Activated CD8-positive, alpha-beta memory T cell treated with anti-CD3 and anti-CD28 coated beads, Interleukin-2, amount 50 U/mL, for 4 hours (primary cell): Measurements from ENCODE around the gene DCBLD2.

Source experiments
- DNase-seq: peaks from one replicate; pipeline ENCODE4 v3.0.0-alpha.2; 2020

DCBLD2 gene

DNA sequence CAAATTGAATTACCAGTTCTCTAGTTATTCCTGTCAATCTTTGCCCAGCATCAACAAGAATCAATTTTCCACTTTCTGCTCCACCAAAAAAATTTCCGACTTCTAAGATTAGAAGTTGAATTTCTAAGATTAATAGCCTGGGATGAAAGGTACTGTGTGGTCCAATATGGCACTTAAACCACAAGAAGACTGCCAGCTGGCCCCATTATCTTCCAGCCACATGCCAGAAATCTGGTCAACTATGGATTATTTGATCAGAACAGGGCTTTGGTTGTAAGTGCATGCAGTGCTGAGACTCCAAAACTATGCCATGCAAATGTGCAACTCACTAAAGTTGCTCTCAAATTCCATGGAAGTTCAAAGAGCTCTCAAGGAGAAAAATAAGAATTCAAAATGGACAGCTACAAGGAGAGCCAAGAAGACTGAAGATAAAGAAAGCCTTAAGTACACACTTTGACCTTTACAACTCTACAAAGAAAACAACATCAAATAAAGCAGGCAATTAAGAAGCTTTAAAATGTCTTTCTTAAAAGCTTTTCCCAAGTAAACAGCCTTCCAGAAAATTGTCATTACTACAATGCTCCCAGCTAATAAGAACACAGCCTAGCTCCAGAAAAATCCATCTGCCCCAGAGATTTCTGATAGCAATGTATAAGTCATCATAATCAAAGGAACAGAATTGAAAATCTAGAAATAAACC lies 74.1 kb downstream of the DCBLD2 start:
- no peak for DNase-seq

GRCh38 chr3:98826126-98826525 lies 75.4 kb downstream of the DCBLD2 start:
- DNase-seq: no peak

GRCh38 chr3:98824256-98824655 lies 77.2 kb downstream of the DCBLD2 start:
- DNase-seq: no peak

DNA sequence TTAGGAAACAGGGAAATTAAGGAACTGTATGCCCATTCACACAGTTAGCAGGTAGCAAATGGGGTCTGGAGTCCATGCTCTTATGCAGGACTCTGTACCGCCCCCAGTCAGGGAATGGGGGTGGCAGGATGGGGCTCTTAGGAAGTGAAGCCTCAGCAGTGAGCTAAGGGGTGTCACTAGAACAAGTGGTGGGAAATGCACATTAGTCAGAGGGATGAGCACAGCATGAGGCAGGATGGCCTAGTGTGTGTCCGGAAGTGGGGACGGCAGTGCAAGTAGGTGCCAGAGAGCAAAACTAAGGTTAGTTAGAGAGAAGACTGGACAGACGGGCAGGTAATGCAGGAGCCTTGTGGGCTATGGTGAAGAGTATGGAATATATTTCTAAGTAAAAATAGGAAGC lies 77.7 kb downstream of the DCBLD2 start:
- no peak for DNase-seq

DNA sequence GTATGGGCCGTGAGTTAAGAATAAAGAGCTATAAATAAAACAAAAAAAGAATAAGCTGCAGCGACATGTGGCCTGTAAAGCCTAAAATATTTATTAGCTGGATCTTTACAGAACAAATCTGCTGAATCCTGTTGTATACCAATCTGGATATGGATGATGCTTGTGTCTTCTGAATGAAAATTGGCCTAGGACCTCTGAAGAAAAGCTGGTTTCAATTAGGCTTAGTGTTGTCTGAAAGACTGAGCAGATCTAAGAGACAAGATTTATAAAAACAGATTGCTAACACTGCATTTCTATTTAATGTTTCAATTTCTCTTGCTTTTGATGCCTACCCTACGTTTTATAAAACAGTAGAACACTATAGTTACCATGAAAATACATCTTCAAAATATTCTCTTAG lies 80.4 kb downstream of the DCBLD2 start:
- DNase-seq: no peak

DNA sequence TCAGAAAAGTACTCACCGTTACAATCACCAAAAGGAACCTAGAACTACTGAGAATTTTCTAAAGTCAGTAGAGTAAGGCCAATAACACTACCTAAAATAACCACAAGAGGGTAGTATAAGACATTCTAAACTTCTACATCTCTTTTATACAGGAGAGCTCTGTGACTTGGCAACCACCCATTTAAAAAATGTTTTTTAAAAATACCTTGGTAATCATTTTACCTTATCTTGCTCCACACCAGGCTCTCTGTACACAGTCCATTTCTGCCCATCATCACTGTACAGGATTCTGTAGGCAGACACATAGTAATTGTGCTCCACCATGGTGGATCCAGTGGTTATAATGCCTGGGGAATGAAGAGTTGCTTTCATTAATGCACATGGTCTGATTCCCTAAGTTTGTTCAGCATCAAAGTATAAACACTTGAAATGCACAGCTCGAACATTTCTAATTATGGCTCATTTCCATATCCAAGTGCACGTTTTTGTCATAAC lies 83.9 kb downstream of the DCBLD2 start:
- no peak for DNase-seq

DNA sequence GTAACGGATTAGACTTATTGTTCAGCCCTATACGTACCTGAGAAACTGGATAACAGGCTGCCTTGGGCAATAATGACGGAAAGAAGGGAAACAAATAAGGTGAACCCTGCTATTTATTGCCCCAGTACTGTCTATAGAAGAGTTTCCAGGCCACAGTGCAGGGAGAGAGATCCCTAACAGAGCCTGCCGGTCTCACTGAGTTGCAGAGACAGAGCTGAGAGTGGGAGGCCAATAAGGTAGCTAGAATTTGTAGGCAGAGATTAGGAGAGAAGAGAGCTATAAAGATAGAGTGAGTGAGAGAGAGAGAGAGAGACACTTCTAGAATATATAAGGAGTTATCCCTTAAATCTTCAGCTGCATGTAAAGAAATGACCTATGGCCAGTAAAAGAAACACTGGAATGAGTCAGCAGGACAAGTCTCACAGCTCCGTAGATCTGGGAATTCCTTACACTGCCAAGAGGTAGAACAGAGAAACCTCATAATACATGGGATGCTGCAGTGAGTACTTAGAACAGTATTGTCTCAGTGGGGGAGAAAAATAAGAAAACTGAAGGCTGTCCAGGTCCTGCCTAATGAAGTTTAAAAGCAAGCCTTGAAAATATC lies 86.6 kb downstream of the DCBLD2 start:
- DNase-seq: no peak

DNA sequence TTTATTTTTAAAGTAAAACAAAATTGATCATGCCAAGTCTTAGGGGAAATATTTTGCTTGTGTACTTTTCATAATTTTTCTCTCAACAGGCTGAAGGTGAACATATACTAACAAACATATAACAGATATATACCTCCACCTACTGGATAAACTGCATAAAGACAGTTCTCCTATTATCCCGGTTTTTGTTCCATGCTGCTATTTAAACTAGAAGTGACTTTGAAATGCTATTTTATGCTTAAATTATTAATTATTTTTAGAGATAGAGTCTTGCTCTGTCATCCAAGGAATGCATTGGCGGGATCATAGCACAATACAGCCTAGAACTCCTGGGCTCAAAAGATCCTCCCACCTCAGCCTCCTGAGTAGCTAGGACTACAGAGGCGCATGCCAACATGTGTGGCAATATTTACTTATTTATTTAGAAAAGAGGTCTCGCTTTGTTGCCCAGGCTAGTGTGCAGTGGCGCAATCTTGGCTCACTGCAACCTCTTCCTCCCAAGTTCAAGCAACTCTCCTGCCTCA lies 88.6 kb downstream of the DCBLD2 start:
- no peak for DNase-seq

DNA sequence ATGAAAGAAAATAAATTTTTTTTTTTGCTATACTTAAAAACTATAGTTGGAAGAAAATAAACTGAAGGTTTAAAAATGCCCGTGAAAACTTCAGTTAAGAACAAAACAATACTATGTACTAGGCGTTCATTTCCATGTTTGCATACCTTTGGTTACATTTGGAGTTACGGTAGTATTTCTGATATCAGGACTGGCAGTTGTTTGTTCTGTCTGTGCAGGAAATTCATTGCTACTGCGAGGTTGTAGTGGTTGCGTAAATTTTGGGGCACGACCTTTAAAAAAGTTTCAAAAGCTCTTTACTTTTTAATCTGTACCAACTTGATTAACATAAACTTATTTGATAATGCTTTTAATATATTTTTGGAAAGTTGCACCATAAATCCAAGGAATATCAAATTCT lies 90.4 kb downstream of the DCBLD2 start:
- no peak for DNase-seq

- DNase-seq: no peak
Observed at GRCh38 chr3:98809557-98809956, 91.9 kb downstream of the DCBLD2 start.

DNA sequence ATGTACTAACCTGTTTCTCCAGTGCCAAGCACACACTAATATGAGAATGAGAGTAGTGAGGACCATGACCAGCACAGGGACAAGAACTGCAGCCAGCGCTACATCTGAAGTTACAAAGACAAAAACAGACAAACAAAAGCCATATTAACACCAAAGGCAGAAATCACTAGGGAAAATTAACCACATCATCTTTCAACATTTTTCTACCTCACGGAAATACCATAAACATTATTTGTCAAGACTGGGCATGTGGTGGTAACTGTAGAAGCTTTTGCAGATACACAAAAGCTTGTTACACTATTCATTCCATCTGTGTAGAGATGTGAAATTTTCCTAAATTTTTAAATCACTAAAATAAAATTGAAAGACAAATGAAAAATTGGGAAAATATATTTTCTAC lies 93.4 kb downstream of the DCBLD2 start:
- no peak for DNase-seq

- no peak for DNase-seq
Observed at GRCh38 chr3:98807561-98807960, 93.9 kb downstream of the DCBLD2 start.

GRCh38 chr3:98807011-98807410 lies 94.5 kb downstream of the DCBLD2 start:
- DNase-seq: no peak

GRCh38 chr3:98806521-98806920 lies 95.0 kb downstream of the DCBLD2 start:
- DNase-seq: no peak

DNA sequence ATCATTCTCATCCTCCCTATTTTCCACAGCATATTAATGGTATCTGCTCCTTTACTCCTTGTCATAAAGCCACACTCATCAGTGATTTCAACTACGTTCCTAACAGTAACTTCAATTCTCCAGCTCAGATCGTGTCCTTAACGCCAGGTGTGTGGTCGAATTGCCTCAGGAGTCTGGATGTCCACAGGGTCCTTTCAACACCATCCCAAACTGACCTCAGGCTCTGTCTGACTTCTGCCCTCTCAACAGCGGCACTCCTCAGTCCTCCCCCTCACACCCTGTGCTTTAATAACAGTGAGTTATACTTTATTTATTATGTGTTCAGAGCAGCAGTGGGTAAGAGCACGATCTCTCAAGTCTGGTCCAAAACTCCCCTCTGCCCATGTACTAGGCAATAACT lies 95.9 kb downstream of the DCBLD2 start:
- no peak for DNase-seq

DNA sequence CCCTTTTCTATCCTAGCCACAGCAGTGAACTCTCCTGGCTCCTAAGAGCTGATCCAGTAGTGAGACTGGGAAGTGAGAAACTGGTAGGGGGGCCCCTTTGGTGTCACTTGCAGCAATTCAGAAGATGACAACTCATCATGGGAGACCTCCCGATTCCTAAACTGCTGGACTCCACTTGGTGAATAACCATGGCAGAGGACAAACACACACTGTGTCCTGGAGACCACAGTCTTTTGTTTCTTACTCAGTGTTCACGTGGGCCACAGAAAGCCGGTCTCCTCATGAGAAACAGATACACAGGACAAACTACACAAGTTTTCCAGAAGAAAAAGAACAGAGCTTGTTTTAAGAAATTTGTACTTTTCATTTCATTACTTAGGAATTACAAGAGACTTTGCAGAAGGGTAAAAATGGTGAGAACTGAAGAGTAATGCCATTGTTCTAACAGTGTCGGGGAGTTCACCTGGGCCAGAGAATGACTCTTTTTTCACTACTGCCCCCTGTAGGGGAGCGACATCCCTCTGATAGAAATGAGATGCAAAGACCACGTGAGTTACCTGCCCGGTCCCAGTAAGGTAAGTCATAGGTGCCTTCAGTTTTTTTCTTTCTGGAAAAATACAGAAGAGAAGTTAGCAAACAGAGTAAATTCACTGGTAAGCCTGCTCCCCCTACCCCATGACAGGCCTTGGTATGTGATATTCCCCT lies 100.3 kb downstream of the DCBLD2 start:
- DNase-seq: no peak

DNA sequence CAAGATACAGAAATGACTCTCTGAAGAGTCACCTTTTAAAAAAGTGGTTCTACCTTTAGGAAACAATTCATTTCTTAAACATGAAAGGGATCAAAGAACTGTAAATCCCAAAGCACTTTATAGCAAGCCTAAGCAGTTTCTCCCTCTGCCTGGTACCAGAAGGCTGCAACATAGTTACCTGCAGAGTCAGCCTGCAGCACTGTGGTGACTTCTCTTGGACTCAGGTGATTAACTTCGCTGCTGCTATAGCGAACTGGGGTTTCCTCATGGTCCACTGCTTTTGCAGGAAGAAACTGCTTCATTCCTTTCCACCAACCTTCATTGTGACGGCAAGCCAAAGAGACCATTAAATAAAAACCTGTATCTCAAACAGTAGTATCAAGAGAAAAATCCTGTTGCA lies 101.1 kb downstream of the DCBLD2 start:
- no peak for DNase-seq

DNA sequence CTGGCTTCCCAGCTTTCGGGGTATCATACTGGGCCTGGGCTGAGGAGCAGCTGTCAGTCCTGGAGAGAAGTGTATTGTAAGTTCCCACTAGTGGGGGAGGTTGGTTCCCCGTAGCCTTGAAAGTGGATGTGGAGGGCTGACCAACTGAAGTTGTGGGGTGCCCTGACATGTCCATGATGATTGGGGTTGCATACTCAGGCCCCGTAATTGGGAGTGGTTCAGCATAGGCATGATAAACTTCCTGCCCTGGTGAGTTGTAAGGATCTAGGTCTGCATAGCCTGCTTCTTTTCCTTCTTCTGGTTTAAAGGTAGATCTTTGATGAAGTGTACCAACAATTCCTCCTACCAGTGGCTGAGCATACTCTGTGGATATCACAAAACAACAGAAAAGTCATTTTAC lies 102.0 kb downstream of the DCBLD2 start:
- DNase-seq: no peak

DNA sequence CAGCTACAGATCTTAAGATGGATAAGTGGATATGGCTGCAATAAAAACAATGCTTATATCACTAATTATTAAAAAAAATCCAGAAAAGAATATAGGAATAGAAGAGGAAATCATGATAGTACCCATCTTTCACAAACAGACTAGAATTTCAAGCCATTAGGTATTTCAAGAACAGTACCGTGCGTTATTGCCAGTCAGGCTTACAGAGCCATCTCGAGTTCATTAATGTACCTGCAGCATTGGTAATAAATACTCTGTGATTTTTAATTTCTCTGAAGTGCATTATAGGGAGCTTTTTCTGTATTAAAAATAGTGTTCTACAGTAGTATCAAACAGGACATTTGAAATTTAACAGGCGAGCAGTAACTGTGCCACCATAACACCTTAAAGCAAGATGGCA lies 102.7 kb downstream of the DCBLD2 start:
- DNase-seq: no peak

DNA sequence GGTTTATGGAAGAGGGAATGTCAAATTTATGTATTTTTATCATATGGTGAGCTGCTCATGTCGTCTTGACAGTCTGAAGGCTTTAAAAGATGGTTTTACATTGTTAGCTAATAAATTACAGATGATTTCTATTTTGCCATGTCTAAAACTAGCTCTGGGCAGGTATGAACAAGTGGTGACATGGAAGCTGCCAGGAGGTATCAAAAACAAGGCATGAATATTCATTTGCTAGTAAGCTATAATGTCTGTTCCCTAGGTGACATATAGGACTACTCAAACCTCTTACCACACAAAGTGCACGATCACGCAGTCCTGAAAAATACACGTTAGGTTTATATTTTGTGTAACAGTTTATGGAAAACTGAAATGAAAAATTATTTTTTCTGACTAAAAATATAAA lies 103.6 kb downstream of the DCBLD2 start:
- DNase-seq: no peak

- no peak for DNase-seq
Observed at GRCh38 chr3:98796334-98796733, 105.2 kb downstream of the DCBLD2 start.

GRCh38 chr3:98793971-98794370 lies 107.5 kb downstream of the DCBLD2 start:
- no peak for DNase-seq

DNA sequence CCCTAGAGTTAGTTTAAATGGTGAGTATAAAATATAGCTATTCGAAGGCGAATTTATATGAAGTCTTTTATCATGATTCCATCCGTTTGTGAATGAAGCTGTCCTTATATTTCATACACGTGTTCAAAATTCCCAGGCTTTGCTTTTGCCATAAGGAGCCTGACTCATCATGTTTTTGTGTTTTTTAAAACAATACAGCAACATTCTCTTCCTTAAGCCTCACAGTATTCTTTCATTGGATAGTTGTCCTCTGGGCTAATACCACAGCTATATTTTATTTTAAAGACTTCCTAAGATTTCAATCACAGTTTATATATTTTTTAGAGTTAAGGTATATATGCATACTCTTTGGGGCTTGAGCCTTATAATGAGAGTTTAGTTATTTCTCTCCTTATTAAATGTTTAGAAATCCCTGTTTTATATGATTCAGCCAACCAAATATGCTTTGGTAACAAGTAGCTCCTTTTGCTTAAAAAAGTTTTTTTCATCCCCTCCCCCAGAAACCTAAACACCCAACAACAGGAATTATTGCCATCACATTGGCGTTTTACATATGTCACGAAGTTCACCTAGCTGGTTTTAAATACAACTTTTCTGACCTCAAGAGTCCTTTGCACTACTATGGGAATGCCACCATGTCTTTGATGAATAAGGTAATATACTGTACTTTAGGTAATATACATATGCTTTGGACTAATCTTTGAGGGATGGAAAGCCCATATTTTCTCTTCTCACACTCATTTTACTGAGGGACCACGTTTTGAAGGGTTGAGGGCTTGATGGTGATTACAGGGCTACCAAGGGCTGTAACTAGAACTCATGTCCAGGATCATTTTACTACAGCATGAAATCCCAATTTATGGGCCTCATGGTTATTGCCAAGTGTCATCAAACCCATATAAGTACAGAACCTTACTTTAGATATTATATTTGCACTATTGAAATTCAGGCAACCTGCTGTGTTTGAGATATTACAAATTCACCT lies 109.9 kb downstream of the DCBLD2 start:
- DNase-seq: no peak
